Sigmoid colon (tissue), 4 donors: Measurements from ENCODE around the gene SLC22A31.

Experiments
- CTCF ChIP-seq, 4 experiments: fragments of 450-650 bp in 3 of 4; fragments of 200-600 bp in 1 of 4; IDR thresholded peaks; one replicate each; pipeline ENCODE4 v1.5.1; 2016 to 2019; ENCODE audit warnings: antibody characterized with exemption in 4 of 4, mild to moderate bottlenecking in 3 of 4, moderate library complexity in 2 of 4
- POLR2AphosphoS5 ChIP-seq, 4 donors: sonication (generic); formaldehyde crosslinking; IDR thresholded peaks; one replicate each; pipeline ENCODE4 v1.6.1; 2017; ENCODE audit warnings: antibody characterized with exemption in 4 of 4

GRCh38 chr16:89159066-89159849, 41.1 kb downstream of the SLC22A31 start:
- no peak for TF ChIP-seq CTCF (IDR thresholded peaks at IDR 0.05)
- TF ChIP-seq POLR2AphosphoS5 (IDR thresholded peaks at IDR 0.05) = no peak
